Lower leg skin (tissue), 3 donors: Measurements from ENCODE around the gene ERN1.

ENCODE experiments used
- POLR2A ChIP-seq, 2 donors: fragments of 450-650 bp; IDR thresholded peaks; one replicate each; pipeline ENCODE4 v1.6.1; 2016 to 2017; ENCODE audit warnings: antibody characterized with exemption in 2 of 2, mild to moderate bottlenecking in 1 of 2, moderate library complexity in 1 of 2
- TF ChIP-seq, protein P1 (sequence below), 3 donors: fragments of 450-650 bp; IDR thresholded peaks; one replicate each; pipeline ENCODE4 v1.5.1; 2016; ENCODE audit warnings: antibody characterized with exemption in 3 of 3, mild to moderate bottlenecking in 3 of 3, moderate library complexity in 2 of 3

DNA sequence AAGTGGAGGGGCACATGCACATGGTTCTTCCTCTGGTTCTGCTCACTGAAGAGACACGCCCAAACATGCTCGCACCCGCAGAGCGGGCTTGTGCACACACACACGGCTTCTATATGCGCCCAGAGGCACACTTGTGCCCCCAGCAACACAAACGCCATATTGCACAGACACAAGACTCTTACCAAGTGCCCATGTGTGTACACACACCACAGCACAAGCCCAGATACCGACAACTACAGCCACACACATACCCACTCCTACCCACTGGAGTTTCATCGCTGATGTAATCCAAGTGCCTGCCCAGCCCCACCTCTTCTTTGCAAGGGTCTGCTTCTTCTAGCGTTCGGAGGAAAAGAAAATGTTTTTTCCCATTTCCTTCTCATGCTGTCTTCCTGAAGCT is 138.3 kb downstream of the ERN1 start:
- TF ChIP-seq, protein P1, sequence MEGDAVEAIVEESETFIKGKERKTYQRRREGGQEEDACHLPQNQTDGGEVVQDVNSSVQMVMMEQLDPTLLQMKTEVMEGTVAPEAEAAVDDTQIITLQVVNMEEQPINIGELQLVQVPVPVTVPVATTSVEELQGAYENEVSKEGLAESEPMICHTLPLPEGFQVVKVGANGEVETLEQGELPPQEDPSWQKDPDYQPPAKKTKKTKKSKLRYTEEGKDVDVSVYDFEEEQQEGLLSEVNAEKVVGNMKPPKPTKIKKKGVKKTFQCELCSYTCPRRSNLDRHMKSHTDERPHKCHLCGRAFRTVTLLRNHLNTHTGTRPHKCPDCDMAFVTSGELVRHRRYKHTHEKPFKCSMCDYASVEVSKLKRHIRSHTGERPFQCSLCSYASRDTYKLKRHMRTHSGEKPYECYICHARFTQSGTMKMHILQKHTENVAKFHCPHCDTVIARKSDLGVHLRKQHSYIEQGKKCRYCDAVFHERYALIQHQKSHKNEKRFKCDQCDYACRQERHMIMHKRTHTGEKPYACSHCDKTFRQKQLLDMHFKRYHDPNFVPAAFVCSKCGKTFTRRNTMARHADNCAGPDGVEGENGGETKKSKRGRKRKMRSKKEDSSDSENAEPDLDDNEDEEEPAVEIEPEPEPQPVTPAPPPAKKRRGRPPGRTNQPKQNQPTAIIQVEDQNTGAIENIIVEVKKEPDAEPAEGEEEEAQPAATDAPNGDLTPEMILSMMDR (IDR thresholded peaks at IDR 0.05): no peak
- TF ChIP-seq POLR2A (IDR thresholded peaks at IDR 0.05): no peak
